Natural killer cell (primary cell): ENCODE results near the gene MRFAP1L1. TPM values are rescaled to one million over a fixed set of nuclear protein-coding genes. Genes with fewer than 3 reads are reported as not detected.
A peak's percentile ranks its signal among the peaks of the same experiment; 100 is the strongest.
"Not testable (repeated sequence)": the region's sequence is repeated elsewhere in the genome, so short reads cannot be mapped to it uniquely, and the experiment has no call there.

Experiments
- ATAC-seq, 3 donors: fragments of 150-1000 bp in 2 of 3; fragments of 200-7000 bp in 1 of 3; cut with Tn5 transposase; 1 replicate in 1 of 3; 2 replicates in 2 of 3; pipeline ENCODE4 v1.10.0; 2021; ENCODE audit warnings: mild to moderate bottlenecking in 2 of 3, moderate library complexity in 2 of 3
- DNase-seq, 2 donors: peaks; one replicate each; pipeline versions ENCODE4 v3.0.0 to v3.0.0-alpha.2; 2013 to 2021; ENCODE audit warnings: mixed read lengths in 1 of 2
- H3K27ac ChIP-seq: one replicate; pipeline ENCODE4 v1.5.1; 2013; ENCODE audit warnings: mild to moderate bottlenecking, low read length
- H3K27me3 ChIP-seq: one replicate; pipeline ENCODE4 v1.6.1; 2013; ENCODE audit warnings: low read length; ENCODE audit not compliant: control insufficient read depth, insufficient read depth
- H3K36me3 ChIP-seq: one replicate; pipeline ENCODE4 v1.6.1; 2013; ENCODE audit warnings: low read length; ENCODE audit not compliant: control insufficient read depth, insufficient read depth
- H3K4me1 ChIP-seq: one replicate; pipeline ENCODE4 v1.6.1; 2013; ENCODE audit warnings: low read length; ENCODE audit not compliant: control insufficient read depth, insufficient read depth
- H3K4me3 ChIP-seq: one replicate; pipeline ENCODE4 v1.5.1; 2013; ENCODE audit warnings: low read length
- H3K9me3 ChIP-seq: one replicate; pipeline ENCODE4 v1.6.1; 2013; ENCODE audit warnings: low read length; ENCODE audit not compliant: control insufficient read depth, insufficient read depth
- H3K27ac Mint-ChIP-seq, 2 donors: one replicate each; pipeline ENCODE4 v1.8.0; 2022; ENCODE audit warnings: mild to moderate bottlenecking in 2 of 2, mixed read lengths in 2 of 2, moderate library complexity in 1 of 2
- H3K27me3 Mint-ChIP-seq, 2 donors: one replicate each; pipeline ENCODE4 v1.8.0; 2022; ENCODE audit warnings: low read depth in 2 of 2, mixed read lengths in 2 of 2
- H3K36me3 Mint-ChIP-seq: one replicate; pipeline ENCODE4 v1.8.0; 2022; ENCODE audit warnings: mixed read lengths
- H3K4me1 Mint-ChIP-seq, 2 donors: one replicate each; pipeline ENCODE4 v1.8.0; 2022; ENCODE audit warnings: mixed read lengths in 2 of 2
- H3K4me3 Mint-ChIP-seq: one replicate; pipeline ENCODE4 v1.8.0; 2022; ENCODE audit warnings: mild to moderate bottlenecking, moderate library complexity, mixed read lengths
- H3K9me3 Mint-ChIP-seq, 2 donors: one replicate each; pipeline ENCODE4 v1.8.0; 2022; ENCODE audit warnings: mixed read lengths in 2 of 2
- WGBS: methylation state at CpG from one replicate; pipeline ENCODE4 v1.1.7; 2013; ENCODE audit warnings: missing lambda C conversion rate; ENCODE audit not compliant: insufficient coverage; 5-methylcytosine and 5-hydroxymethylcytosine counted together
- intact Hi-C: fragments of 100-400 bp; cut with micrococcal nuclease; formaldehyde crosslinking; loops from one replicate; pipeline ENCODE4 v1.14.2; 2022
- total RNA-seq, 4 donors: library from RNA; stranded (reverse); fragments of 120-200 nt in 1 of 4; gene quantifications; one replicate each; pipeline versions ENCODE4 v1.2.3 to v1.2.4, GENCODE V29; 2013 to 2022
- TF ChIP-seq, protein P1 (sequence below): fragments of 200-600 bp; IDR thresholded peaks from one replicate; pipeline ENCODE4 v1.8.0; 2022; ENCODE audit warnings: antibody characterized with exemption

MRFAP1L1 gene
- 10 to 100 TPM; 38.4 to 60.9 (median 40.8) TPM for total RNA-seq
- total RNA-seq (2013) = 121 TPM

- Histone ChIP-seq H3K27ac (peak within 1 kb of the TSS; percentile 87), H3K4me3 (peak within 1 kb of the TSS; percentile 94), H3K4me1 (peaks cover 27% of the 10 kb centered on the region), H3K27me3 (no peaks in the 10 kb centered on the region), H3K9me3 (no peaks in the 10 kb centered on the region), H3K36me3 (peaks cover 23% of the 10 kb centered on the region)
- TF ChIP-seq, protein P1, sequence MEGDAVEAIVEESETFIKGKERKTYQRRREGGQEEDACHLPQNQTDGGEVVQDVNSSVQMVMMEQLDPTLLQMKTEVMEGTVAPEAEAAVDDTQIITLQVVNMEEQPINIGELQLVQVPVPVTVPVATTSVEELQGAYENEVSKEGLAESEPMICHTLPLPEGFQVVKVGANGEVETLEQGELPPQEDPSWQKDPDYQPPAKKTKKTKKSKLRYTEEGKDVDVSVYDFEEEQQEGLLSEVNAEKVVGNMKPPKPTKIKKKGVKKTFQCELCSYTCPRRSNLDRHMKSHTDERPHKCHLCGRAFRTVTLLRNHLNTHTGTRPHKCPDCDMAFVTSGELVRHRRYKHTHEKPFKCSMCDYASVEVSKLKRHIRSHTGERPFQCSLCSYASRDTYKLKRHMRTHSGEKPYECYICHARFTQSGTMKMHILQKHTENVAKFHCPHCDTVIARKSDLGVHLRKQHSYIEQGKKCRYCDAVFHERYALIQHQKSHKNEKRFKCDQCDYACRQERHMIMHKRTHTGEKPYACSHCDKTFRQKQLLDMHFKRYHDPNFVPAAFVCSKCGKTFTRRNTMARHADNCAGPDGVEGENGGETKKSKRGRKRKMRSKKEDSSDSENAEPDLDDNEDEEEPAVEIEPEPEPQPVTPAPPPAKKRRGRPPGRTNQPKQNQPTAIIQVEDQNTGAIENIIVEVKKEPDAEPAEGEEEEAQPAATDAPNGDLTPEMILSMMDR = no peak
- peaks cover 25% of the 10 kb centered on the region for H3K36me3 Mint-ChIP-seq
- under 1% methylated on average over 71 of the region's 72 CpGs for WGBS
- peak within 1 kb of the TSS; percentile 99 for H3K4me3 Mint-ChIP-seq
- no peaks in the 10 kb centered on the region for H3K9me3 Mint-ChIP-seq
- intact Hi-C loops = loop anchor here (1.0 to 2.0 kb wide), 3 partner anchors 21 to 69 kb away; partner anchors contain the start of gene MRFAP1
- peaks cover 69 to 70% of the 10 kb centered on the region in 2 donors for H3K4me1 Mint-ChIP-seq
- peak within 1 kb of the TSS; percentile 98 to 100 for H3K27ac Mint-ChIP-seq
- DNase-seq (peak; percentile 96 to 98), ATAC-seq (peak; percentile 86 to 99 (median 92))
- no peaks in the 10 kb centered on the region for H3K27me3 Mint-ChIP-seq
Observed at GRCh38 chr4:6709230-6710114, at the start of gene MRFAP1L1. MRFAP1L1 (minus strand) TSS chr4:6709865; CDS start chr4:6709629, 236 bp downstream.

DNA sequence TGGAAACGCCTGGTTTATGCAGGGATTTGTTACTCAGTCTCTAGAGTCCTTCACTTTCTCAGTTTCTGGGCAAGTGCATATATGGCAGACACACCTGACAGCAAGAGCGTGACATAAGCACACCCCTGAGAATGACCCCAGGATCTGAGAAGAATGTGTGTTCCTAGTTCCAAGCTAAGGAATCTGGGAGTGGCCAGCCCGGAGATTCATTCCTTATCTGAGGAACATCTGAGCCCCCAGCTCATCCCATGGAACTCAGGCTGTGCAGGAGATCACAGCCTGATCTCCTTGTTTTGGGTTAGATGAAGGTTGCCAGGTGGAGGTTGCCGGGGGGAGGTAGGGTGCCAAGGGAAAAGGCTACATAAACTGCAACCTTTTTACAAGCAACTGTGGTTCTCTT lies 49.1 kb upstream of the MRFAP1L1 start:
- H3K27ac ChIP-seq = no peak overlapping the region
- Mint-ChIP-seq H3K4me1 (peaks cover 0 to 8% of the 10 kb centered on the region in 2 donors), H3K27me3 (peaks cover 0 to 3% of the 10 kb centered on the region in 2 donors), H3K36me3 (no peaks in the 10 kb centered on the region), H3K9me3 (no peaks in the 10 kb centered on the region), H3K4me3 (no peak overlapping the region), H3K27ac (no peak overlapping the region)
- peaks cover 5% of the 10 kb centered on the region for H3K4me1 ChIP-seq
- intact Hi-C loops = no loop called here
- H3K36me3 ChIP-seq = no peaks in the 10 kb centered on the region
- no peaks in the 10 kb centered on the region for H3K27me3 ChIP-seq
- H3K9me3 ChIP-seq = no peaks in the 10 kb centered on the region
- TF ChIP-seq, protein P1 = no peak
- ATAC-seq (no peak), DNase-seq (no peak)
- WGBS = 98% methylated on average over 4 of the region's 4 CpGs
- no peak overlapping the region for H3K4me3 ChIP-seq

GRCh38 chr4:6756345-6756744 lies 46.7 kb upstream of the MRFAP1L1 start:
- H3K4me1 Mint-ChIP-seq = peaks cover 8 to 14% of the 10 kb centered on the region in 2 donors
- H3K27me3 ChIP-seq, H3K27ac ChIP-seq, DNase-seq, H3K27ac Mint-ChIP-seq, H3K27me3 Mint-ChIP-seq, H3K4me3 ChIP-seq, H3K9me3 ChIP-seq, H3K4me1 ChIP-seq, H3K9me3 Mint-ChIP-seq, H3K36me3 ChIP-seq, intact Hi-C loops, H3K4me3 Mint-ChIP-seq, H3K36me3 Mint-ChIP-seq, ATAC-seq: not testable (repeated sequence)
- 78% methylated on average over 1 of the region's 6 CpGs for WGBS

DNA sequence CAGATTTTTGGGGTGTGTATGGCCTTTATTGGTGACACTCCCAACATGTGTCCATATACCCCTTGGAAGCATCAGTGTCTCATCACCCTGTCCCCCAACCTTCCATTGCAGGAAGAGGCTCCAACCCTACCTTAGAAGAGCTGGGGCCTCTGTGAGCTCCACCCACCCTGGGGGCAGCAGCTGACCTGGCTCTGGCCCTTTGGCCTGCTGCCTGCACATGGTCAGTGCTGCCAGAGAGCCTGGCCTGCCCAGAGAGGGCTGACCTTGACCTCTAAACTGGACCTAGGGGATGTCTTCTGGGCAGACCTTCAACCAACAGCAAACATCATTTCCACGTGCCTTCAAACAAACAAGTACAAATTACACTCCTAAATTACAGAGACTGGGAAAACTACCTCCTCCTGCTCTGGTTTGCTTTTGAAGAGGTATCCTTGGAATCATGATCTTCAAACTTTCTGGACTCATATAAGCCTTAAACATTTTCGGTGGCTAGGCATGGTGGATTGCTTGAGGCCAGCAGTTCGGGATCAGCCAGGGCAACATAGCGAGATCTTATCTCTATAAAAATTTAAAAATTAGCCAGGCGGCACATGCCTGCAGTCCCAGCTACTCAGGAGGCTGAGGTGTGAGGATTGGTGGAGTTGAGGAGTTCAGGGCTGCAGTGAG lies 45.6 kb upstream of the MRFAP1L1 start:
- H3K4me3 Mint-ChIP-seq = no peak overlapping the region
- no peaks in the 10 kb centered on the region for H3K9me3 Mint-ChIP-seq
- intact Hi-C loops = no loop called here
- Histone ChIP-seq H3K9me3 (no peaks in the 10 kb centered on the region), H3K36me3 (no peaks in the 10 kb centered on the region), H3K4me1 (peaks cover 11% of the 10 kb centered on the region), H3K27me3 (no peaks in the 10 kb centered on the region), H3K27ac (no peak overlapping the region), H3K4me3 (no peak overlapping the region)
- H3K4me1 Mint-ChIP-seq = peaks cover 9 to 11% of the 10 kb centered on the region in 2 donors
- TF ChIP-seq, protein P1 = no peak
- 86% methylated on average over 4 of the region's 5 CpGs for WGBS
- no peaks in the 10 kb centered on the region for H3K36me3 Mint-ChIP-seq
- ATAC-seq (no peak), DNase-seq (no peak)
- H3K27ac Mint-ChIP-seq = no peak overlapping the region
- H3K27me3 Mint-ChIP-seq = no peaks in the 10 kb centered on the region
